Gastroesophageal sphincter (tissue), 3 donors: ENCODE measurements around the gene HSPBP1.

Experiments used
- POLR2AphosphoS5 ChIP-seq: sonication (generic); formaldehyde crosslinking; IDR thresholded peaks from one replicate; pipeline ENCODE4 v1.6.1; 2017; ENCODE audit warnings: antibody characterized with exemption
- TF ChIP-seq, protein P1 (sequence below), 4 experiments: fragments of 200-600 bp in 2 of 4; fragments of 450-650 bp in 2 of 4; sonication (generic) in 1 of 4; IDR thresholded peaks; one replicate each; pipeline ENCODE4 v1.5.1; 2017 to 2019; ENCODE audit warnings: antibody characterized with exemption in 4 of 4, mild to moderate bottlenecking in 2 of 4, moderate library complexity in 2 of 4

DNA sequence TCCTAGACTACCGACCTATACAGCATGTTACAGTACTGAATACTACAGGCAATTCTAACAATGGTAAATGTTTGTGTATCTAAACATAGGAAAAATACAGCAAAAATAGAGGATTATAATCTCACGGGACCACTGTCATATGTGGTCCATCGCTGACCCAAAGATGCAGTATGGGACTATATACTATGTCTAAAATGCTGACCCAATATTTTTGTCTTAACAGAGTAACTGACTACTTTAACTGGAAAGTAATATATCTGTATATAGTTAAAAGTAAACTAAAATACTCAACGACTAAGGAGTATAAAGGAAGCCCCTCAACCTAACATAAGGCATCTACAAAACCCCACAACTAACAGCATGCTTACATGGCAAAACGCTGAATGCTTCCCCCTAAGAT is 46.9 kb downstream of the HSPBP1 start:
- TF ChIP-seq POLR2AphosphoS5 = no peak
- TF ChIP-seq, protein P1, sequence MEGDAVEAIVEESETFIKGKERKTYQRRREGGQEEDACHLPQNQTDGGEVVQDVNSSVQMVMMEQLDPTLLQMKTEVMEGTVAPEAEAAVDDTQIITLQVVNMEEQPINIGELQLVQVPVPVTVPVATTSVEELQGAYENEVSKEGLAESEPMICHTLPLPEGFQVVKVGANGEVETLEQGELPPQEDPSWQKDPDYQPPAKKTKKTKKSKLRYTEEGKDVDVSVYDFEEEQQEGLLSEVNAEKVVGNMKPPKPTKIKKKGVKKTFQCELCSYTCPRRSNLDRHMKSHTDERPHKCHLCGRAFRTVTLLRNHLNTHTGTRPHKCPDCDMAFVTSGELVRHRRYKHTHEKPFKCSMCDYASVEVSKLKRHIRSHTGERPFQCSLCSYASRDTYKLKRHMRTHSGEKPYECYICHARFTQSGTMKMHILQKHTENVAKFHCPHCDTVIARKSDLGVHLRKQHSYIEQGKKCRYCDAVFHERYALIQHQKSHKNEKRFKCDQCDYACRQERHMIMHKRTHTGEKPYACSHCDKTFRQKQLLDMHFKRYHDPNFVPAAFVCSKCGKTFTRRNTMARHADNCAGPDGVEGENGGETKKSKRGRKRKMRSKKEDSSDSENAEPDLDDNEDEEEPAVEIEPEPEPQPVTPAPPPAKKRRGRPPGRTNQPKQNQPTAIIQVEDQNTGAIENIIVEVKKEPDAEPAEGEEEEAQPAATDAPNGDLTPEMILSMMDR (IDR thresholded peaks at IDR 0.05) = no peak
